ENCODE results near the gene NBPF1. TPM values are rescaled to one million over a fixed set of nuclear protein-coding genes. Genes with fewer than 3 reads are reported as not detected.
"Not testable (repeated sequence)": the region's sequence is repeated elsewhere in the genome, so short reads cannot be mapped to it uniquely, and the experiment has no call there.

NBPF1 gene
- total RNA-seq, 1 donor from 2014 or later: 41.8 TPM

- Mint-ChIP-seq H3K27ac (ENCODE audit: unreplicated experiment) (no peak overlapping the region), H3K4me1 (ENCODE audit: unreplicated experiment) (no peaks in the 10 kb centered on the region), H3K27me3 (ENCODE audit: unreplicated experiment) (peaks cover 12% of the 10 kb centered on the region), H3K4me3 (ENCODE audit: unreplicated experiment) (no peak overlapping the region), H3K9me3 (ENCODE audit: unreplicated experiment) (no peaks in the 10 kb centered on the region), H3K36me3 (ENCODE audit: low read depth, unreplicated experiment) (peaks cover 19% of the 10 kb centered on the region)
- no peak for TF ChIP-seq CTCF (IDR thresholded peaks at IDR 0.05; ENCODE audit: unreplicated experiment)
- no peak for DNase-seq (ENCODE audit: low spot score)
Measured at GRCh38 chr1:16631248-16632043, 18.1 kb upstream of the NBPF1 start.

GRCh38 chr1:16630661-16631247, 17.4 kb upstream of the NBPF1 start:
- H3K27ac Mint-ChIP-seq (ENCODE audit: unreplicated experiment): no peak overlapping the region
- H3K27me3 Mint-ChIP-seq (ENCODE audit: unreplicated experiment): peaks cover 13% of the 10 kb centered on the region
- H3K4me3 Mint-ChIP-seq (ENCODE audit: unreplicated experiment): peak overlapping the region; percentile 34
- H3K9me3 Mint-ChIP-seq (ENCODE audit: unreplicated experiment): no peaks in the 10 kb centered on the region
- H3K4me1 Mint-ChIP-seq (ENCODE audit: unreplicated experiment): no peaks in the 10 kb centered on the region
- peaks cover 25% of the 10 kb centered on the region for H3K36me3 Mint-ChIP-seq (ENCODE audit: low read depth, unreplicated experiment)
- DNase-seq (ENCODE audit: low spot score): no peak
- TF ChIP-seq CTCF (IDR thresholded peaks at IDR 0.05; ENCODE audit: unreplicated experiment): no peak

GRCh38 chr1:16629916-16630530, 16.7 kb upstream of the NBPF1 start:
- H3K27me3 Mint-ChIP-seq (ENCODE audit: unreplicated experiment): peaks cover 16% of the 10 kb centered on the region

GRCh38 chr1:16628361-16629111, 15.2 kb upstream of the NBPF1 start:
- H3K36me3 Mint-ChIP-seq (ENCODE audit: low read depth, unreplicated experiment): peaks cover 20% of the 10 kb centered on the region
- H3K4me1 Mint-ChIP-seq (ENCODE audit: unreplicated experiment): no peaks in the 10 kb centered on the region
- DNase-seq (ENCODE audit: low spot score): no peak
- H3K27ac Mint-ChIP-seq (ENCODE audit: unreplicated experiment): no peak overlapping the region
- no peaks in the 10 kb centered on the region for H3K9me3 Mint-ChIP-seq (ENCODE audit: unreplicated experiment)
- TF ChIP-seq CTCF (IDR thresholded peaks at IDR 0.05; ENCODE audit: unreplicated experiment): no peak
- H3K27me3 Mint-ChIP-seq (ENCODE audit: unreplicated experiment): peaks cover 19% of the 10 kb centered on the region
- H3K4me3 Mint-ChIP-seq (ENCODE audit: unreplicated experiment): peak overlapping the region; percentile 60

More at GRCh38 chr1:16629916-16630530, 16.7 kb upstream of the NBPF1 start:
- not testable (repeated sequence) for H3K9me3 Mint-ChIP-seq (ENCODE audit: unreplicated experiment); DNase-seq (ENCODE audit: low spot score); H3K4me1 Mint-ChIP-seq (ENCODE audit: unreplicated experiment); H3K27ac Mint-ChIP-seq (ENCODE audit: unreplicated experiment)
- Mint-ChIP-seq H3K4me3 (ENCODE audit: unreplicated experiment) (peak overlapping the region; percentile 65), H3K36me3 (ENCODE audit: low read depth, unreplicated experiment) (peaks cover 26% of the 10 kb centered on the region)

GRCh38 chr1:16626409-16626983, 13.1 kb upstream of the NBPF1 start:
- not testable (repeated sequence) for H3K4me1 Mint-ChIP-seq (ENCODE audit: unreplicated experiment); H3K27ac Mint-ChIP-seq (ENCODE audit: unreplicated experiment); H3K9me3 Mint-ChIP-seq (ENCODE audit: unreplicated experiment); DNase-seq (ENCODE audit: low spot score)
- Mint-ChIP-seq H3K36me3 (ENCODE audit: low read depth, unreplicated experiment) (peaks cover 16% of the 10 kb centered on the region), H3K4me3 (ENCODE audit: unreplicated experiment) (peak overlapping the region; percentile 76), H3K27me3 (ENCODE audit: unreplicated experiment) (peaks cover 19% of the 10 kb centered on the region)
